Left cardiac atrium (tissue), 4 donors: ENCODE data around the gene EPB41L4A. TPM values are rescaled to one million over a fixed set of nuclear protein-coding genes. Genes with fewer than 3 reads are reported as not detected.

Experiments used
- ATAC-seq, 2 donors: fragments of 200-7000 bp; cut with Tn5 transposase; one replicate each; pipeline ENCODE4 v1.9.1; 2020; ENCODE audit warnings: mild to moderate bottlenecking in 2 of 2, moderate library complexity in 2 of 2
- DNase-seq: peaks from one replicate; pipeline ENCODE4 v3.0.0-alpha.2; 2020
- intact Hi-C, 2 donors: fragments of 100-400 bp; cut with DNase I; formaldehyde crosslinking; loops; one replicate each; pipeline versions ENCODE4 v1.14.1 to v1.15.1; 2022 to 2023
- total RNA-seq, 2 donors: library from RNA; stranded (reverse); fragmentation: NEBNext Ultra II Directional; extraction: Animal tissue kit (Norgen Biotek cat#: 25700); gene quantifications; one replicate each; pipeline ENCODE4 v1.2.1, GENCODE V29; 2021
- donor health status: DM: no; HTN: yes; CAD: no.
- donor health status: DM: no; HTN: yes; CAD: no; lungs with severe emphysema.
- donor health status: DM: yes; HTN: yes; CAD: no.
- donor health status: Dilated cardiomyopathy.

EPB41L4A gene
- total RNA-seq, 2 donors from 2014 or later: 28.5 to 31.1 TPM

DNA sequence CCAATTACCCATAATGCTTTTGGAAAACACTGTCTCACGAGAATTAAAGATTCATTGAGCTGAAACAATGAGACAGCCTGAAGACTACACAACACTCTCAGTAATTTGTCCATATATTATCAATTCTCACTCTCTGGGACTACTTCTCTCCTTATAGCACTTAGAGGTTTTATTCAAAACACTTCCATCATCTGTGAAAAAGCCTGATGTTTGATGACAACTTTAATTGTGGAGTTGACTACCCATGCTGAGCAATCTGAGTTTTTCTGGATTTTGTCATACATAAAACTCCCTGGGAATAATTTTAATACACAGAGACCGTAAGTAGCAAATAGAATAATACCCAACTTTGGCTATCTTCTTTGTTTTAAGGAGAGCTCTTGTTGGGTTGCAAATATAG is 305.5 kb downstream of the EPB41L4A start:
- intact Hi-C loops: no loop called here
- ATAC-seq (no peak), DNase-seq (no peak)
